ENCODE results near the gene AP3S2.

GRCh38 chr15:89898614-89899294 is 5.0 kb upstream of the AP3S2 start:
- TF ChIP-seq, protein P1, sequence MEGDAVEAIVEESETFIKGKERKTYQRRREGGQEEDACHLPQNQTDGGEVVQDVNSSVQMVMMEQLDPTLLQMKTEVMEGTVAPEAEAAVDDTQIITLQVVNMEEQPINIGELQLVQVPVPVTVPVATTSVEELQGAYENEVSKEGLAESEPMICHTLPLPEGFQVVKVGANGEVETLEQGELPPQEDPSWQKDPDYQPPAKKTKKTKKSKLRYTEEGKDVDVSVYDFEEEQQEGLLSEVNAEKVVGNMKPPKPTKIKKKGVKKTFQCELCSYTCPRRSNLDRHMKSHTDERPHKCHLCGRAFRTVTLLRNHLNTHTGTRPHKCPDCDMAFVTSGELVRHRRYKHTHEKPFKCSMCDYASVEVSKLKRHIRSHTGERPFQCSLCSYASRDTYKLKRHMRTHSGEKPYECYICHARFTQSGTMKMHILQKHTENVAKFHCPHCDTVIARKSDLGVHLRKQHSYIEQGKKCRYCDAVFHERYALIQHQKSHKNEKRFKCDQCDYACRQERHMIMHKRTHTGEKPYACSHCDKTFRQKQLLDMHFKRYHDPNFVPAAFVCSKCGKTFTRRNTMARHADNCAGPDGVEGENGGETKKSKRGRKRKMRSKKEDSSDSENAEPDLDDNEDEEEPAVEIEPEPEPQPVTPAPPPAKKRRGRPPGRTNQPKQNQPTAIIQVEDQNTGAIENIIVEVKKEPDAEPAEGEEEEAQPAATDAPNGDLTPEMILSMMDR (IDR thresholded peaks at IDR 0.05), result peak; percentile 8 to 78 (median 60)
- TF ChIP-seq POLR2A (IDR thresholded peaks at IDR 0.05), result no peak

Measured in Peyer's patch (tissue), 4 donors.